Neural cell (in vitro differentiated cells): ENCODE results near the gene DPPA3.

Experiments
- CTCF ChIP-seq: fragments of 450-650 bp; IDR thresholded peaks from 2 replicates; pipeline ENCODE4 v1.5.1; 2014; ENCODE audit warnings: antibody characterized with exemption, mild to moderate bottlenecking, moderate library complexity; ENCODE audit not compliant: poor library complexity, severe bottlenecking
- EP300 ChIP-seq: fragments of 450-650 bp; conservative IDR thresholded peaks from 2 replicates; pipeline ENCODE4 v1.6.1; 2014; ENCODE audit warnings: antibody characterized with exemption, mild to moderate bottlenecking, moderate library complexity; ENCODE audit not compliant: poor library complexity, severe bottlenecking
- EZH2 ChIP-seq: fragments of 200-600, 300-800 bp; shearing (Covaris generic), sonication (generic); IDR thresholded peaks from 2 replicates; pipeline ENCODE4 v1.6.1; 2014; ENCODE audit warnings: antibody characterized with exemption, low read length, borderline replicate concordance, mild to moderate bottlenecking; ENCODE audit not compliant: insufficient read depth, poor library complexity, severe bottlenecking
- REST ChIP-seq: IDR thresholded peaks from 2 replicates; pipeline ENCODE4 v1.6.1; 2012; ENCODE audit warnings: borderline replicate concordance

- TF ChIP-seq CTCF (no peak), REST (no peak), EP300 (no peak), EZH2 (no peak)
Measured at GRCh38 chr12:7711133-7711532, at the start of gene DPPA3.
